ENCODE measurements around the gene UBL4B.

Gene UBL4B

DNA sequence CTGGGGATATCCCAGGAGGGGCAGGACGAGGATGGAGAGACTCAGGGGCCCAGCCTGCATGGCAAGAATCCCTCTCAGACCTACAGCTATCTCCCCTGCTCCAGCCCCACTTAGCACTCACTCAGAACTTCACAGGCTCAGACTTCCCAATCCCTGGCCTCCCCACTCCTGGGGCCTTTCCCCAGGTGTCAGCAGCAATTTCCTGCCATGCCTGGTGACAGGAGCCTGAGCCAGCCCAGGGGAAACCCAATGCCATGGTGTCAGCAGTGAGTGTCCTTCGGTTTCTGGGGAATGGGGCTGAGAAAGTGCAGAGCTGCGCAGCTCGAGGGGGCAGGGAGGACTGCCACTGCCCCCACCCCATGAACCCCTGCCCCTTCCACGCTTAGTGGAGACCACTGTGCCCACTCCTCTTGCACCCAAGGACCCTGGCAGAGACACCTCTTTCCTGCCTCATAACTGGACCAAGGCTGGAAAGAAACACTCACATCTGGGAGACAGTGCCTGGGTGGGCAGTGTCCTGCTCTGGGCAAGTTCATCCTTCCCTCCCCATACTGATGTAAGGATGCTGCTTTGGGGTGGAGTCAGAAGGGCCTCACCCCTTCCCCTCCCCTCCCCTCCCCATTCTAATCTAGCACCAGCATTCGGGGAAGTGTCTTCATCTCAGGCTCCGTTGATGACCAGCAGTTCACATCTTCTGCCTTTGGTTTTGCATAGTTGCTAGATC lies 17.1 kb upstream of the UBL4B start:
- Mint-ChIP-seq H3K27me3 (peaks cover 25% of the 10 kb centered on the region), H3K27ac (no peak overlapping the region), H3K36me3 (ENCODE audit: low read depth) (no peaks in the 10 kb centered on the region), H3K9me3 (no peaks in the 10 kb centered on the region), H3K4me3 (no peak overlapping the region), H3K4me1 (ENCODE audit: low read depth) (no peaks in the 10 kb centered on the region)

DNA sequence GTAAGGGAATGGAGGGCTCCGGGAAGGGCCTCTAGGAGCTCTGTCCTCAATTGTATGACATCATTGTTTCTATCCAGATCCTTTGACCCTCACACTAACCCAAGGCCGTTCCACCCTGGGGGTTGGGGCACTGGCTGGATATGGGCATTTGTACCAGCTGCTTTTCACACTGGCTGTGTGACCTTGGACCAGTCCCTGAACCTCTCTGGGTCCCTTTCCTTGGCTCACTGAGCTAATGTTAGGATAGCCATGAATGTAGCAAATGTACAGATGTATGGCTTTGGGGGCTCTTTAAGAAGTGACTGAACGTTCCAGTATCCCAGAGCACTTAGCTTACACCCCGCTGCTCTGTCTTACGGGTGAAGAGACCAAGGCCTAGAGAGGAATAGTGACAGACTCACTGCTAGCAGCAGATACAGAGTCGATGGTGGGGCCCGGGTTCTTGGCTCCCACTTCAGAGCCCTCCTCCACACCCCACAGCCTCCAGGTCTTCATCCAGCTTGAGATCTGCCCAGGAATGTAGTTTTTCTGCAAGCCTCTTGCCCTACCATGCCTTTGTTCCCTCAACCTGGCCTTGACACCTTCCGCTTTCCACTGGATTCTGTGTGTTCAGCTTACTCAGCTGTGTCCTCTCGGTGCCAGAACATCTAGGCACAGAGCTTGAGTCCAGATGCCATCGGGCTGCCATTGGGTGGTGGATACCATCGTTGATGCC lies 14.6 kb upstream of the UBL4B start:
- Mint-ChIP-seq H3K36me3 (ENCODE audit: low read depth) (no peaks in the 10 kb centered on the region), H3K4me3 (no peak overlapping the region), H3K27ac (no peak overlapping the region), H3K4me1 (ENCODE audit: low read depth) (peaks cover 7% of the 10 kb centered on the region), H3K9me3 (no peaks in the 10 kb centered on the region), H3K27me3 (peaks cover 17% of the 10 kb centered on the region)

DNA sequence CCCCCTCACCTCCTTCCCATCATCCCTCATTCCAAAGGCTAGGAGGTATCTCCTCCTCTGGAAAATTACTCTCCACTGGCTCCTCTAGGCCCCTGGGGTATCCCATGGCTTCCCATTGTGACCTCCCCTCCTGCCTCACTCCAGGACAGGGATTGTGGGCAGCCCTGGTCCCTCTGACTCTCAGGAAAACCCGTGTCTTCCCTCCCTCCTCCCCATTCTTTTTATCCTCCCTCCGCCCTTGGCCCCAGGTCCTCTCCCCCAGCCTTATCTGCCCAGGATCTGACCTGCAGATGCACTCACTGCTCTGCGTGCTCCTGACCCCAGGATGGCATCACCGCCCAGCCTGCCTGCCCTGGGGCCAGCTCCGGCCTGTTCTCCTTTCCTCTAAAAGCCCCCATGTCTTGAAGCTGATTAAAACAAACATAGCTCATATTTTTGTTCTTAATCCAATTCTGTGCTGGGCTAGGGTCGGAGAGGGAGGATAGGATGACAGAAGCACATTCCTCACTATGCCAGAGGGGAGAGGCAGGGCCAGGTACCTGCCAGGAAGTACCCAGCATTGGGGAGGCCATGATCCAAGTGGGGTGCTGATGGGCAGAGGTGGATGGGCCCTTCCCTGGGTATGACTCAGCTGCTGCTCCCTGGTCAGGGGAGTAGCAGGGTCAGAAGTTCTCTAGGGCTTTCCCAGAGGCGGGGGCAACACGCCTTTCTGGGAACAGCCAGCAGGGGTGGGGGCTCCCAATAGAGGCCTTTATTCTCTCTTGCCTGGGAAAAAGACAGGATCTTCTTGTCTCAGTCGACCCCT lies 13.8 kb upstream of the UBL4B start:
- Mint-ChIP-seq H3K4me1 (ENCODE audit: low read depth) (peaks cover 7% of the 10 kb centered on the region), H3K27me3 (peaks cover 17% of the 10 kb centered on the region), H3K27ac (no peak overlapping the region), H3K9me3 (no peaks in the 10 kb centered on the region), H3K36me3 (ENCODE audit: low read depth) (no peaks in the 10 kb centered on the region), H3K4me3 (no peak overlapping the region)

DNA sequence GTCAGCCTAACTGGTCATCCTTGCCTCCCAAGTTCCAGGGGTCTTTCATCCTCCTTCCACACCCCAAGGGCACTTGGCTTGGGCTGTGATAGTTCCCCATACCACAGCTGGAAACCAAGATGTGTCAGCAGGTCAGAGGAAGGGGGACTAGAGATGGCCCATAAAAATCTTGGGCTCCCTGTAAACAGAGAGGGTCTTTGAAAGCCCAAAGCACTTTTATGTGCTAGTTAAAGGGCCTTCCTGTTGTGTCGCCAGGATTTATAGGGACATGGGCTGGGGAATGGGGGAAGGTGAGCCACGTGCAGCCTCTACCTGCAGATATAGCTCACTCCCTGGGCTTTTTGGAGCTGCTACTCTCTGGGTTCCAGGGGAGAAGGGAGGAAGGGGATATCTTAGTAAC lies 11.9 kb upstream of the UBL4B start:
- Mint-ChIP-seq H3K27me3 (peaks cover 17% of the 10 kb centered on the region), H3K4me1 (ENCODE audit: low read depth) (peaks cover 7% of the 10 kb centered on the region), H3K4me3 (no peak overlapping the region), H3K27ac (no peak overlapping the region), H3K36me3 (ENCODE audit: low read depth) (no peaks in the 10 kb centered on the region), H3K9me3 (no peaks in the 10 kb centered on the region)

DNA sequence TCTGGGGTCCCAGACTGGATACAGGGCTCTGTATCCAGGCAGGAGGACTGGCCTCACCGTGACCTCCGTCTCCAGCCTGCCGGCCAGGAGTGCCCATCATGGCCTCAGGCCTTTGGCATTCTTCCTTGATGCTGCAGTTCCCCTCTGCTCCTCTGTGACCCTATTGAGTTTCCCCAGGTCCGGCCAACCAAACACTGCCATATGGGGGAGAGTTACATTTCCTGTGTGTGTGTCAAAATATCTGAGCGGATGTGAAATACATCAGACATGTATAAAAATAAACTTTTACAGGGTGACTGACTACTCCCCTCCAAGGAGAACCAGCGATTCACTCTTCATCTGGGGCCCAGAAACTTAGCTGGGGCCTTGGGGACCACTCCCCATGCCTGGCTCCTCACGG lies 10.2 kb upstream of the UBL4B start:
- H3K36me3 Mint-ChIP-seq (ENCODE audit: low read depth): no peaks in the 10 kb centered on the region
- peaks cover 9% of the 10 kb centered on the region for H3K27me3 Mint-ChIP-seq
- H3K9me3 Mint-ChIP-seq: no peaks in the 10 kb centered on the region
- no peak overlapping the region for H3K27ac Mint-ChIP-seq
- H3K4me3 Mint-ChIP-seq: no peak overlapping the region
- H3K4me1 Mint-ChIP-seq (ENCODE audit: low read depth): peaks cover 7% of the 10 kb centered on the region

DNA sequence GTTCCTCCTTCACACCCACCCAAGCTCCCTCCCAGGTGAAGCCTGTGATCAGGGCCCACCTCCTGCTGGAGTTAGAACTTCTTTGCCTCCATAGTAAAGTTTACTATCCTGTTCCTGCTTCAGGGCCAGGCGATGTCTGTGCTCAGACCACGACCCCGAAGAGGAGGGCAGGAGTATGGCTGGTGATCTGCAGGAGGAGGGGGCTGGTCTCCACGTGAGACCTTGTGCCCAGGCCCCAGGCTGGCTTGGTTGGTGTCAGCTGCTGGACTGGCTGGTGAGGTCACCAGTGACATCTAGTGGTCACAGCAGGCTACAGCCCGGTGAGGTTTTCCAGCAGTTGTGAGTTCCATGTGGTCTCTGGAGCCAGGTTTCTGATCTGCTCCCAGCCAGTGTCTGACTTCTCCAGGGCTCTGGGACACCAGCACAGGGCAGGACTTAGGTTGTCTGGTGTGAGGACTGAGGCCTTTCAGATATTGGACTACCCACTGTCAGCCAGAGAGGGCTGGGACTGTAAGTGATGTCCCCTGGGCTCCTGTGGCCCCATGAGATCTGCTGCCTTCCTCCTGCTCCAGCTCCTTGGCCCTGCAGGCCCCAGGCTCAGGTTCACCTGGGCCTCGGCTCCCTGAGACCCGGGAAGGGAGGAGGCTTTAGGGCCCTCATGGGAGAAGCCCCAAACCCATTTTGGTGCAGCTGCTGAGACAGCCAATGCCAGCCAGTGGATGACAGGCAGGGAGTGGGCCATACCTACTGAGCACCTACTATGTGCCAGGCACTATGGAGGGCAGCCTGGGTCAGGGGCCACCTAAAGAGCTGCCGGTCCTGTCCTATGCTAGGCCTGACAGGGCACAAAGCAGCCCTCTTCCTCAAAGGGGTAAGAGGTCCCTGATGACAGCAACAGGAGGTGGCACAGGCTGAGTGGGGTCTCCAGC lies 6.0 kb upstream of the UBL4B start:
- H3K36me3 Mint-ChIP-seq (ENCODE audit: low read depth): no peaks in the 10 kb centered on the region
- H3K27ac Mint-ChIP-seq: no peak overlapping the region
- peaks cover 7% of the 10 kb centered on the region for H3K4me1 Mint-ChIP-seq (ENCODE audit: low read depth)
- H3K4me3 Mint-ChIP-seq: no peak overlapping the region
- peaks cover 10% of the 10 kb centered on the region for H3K27me3 Mint-ChIP-seq
- H3K9me3 Mint-ChIP-seq: no peaks in the 10 kb centered on the region

DNA sequence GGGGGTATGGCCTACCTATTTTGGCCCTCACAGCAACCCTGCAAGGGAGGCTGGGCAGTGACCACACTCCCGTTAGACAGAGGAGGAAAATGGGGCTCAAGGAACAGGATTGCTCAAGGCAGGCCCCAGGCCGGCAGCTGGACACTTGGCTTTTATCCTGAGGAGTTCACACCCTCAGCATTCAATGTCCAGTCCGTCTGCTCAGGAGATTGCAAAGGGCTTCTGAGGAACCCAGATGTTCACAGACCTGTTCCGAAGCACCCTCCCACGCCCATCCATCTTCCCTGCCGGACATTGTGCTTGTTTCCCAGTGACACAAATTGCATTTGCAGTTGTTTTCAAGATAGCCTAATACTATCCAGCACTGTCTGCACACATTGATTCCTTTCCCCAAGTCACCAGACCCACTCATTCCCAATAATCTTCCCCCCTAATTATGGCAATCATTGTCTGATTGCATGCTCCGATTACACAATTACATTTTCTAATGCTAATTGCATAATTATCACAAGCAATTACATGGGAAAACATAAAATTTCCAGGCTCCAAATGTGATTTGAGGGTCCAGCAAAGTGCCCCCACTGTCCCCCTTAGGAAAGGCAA lies 4.3 kb upstream of the UBL4B start:
- Mint-ChIP-seq H3K9me3 (no peaks in the 10 kb centered on the region), H3K27me3 (peaks cover 10% of the 10 kb centered on the region), H3K4me3 (no peak overlapping the region), H3K27ac (no peak overlapping the region), H3K4me1 (ENCODE audit: low read depth) (no peaks in the 10 kb centered on the region), H3K36me3 (ENCODE audit: low read depth) (no peaks in the 10 kb centered on the region)

DNA sequence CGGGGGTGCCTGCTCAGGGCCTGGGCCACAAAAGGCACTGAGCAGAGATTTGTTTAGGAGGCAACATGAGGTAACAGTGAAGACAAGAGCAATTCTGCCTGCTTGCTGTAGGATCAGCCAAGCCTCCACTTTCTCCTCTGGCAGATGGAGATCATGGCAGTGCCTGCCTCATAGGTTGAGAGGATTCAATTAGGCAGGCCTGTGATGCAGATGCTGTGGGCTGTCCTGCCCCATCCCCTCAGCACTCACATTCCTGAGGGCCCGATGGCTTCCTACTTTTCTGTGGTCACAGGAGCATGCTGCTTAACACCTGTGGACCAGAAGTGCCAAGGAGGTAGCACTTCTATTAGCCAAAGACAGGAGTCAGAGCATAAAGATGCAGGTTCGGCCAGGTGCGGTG lies 1.2 kb upstream of the UBL4B start:
- Mint-ChIP-seq H3K27me3 (peaks cover 19% of the 10 kb centered on the region), H3K9me3 (no peaks in the 10 kb centered on the region)

DNA sequence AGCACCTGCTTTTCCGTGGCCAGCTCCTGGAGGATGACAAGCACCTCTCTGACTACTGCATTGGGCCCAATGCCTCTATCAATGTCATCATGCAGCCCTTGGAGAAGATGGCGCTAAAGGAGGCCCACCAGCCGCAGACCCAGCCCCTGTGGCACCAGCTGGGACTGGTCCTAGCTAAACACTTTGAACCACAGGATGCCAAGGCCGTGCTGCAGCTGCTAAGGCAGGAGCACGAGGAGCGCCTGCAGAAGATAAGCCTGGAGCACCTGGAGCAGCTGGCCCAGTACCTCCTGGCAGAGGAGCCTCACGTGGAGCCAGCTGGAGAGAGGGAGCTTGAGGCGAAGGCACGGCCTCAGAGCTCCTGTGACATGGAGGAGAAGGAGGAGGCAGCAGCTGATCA lies 413 bp downstream of the UBL4B start:
- no peaks in the 10 kb centered on the region for H3K9me3 Mint-ChIP-seq
- no peak overlapping the region for H3K27ac Mint-ChIP-seq
- no peaks in the 10 kb centered on the region for H3K36me3 Mint-ChIP-seq (ENCODE audit: low read depth)
- H3K4me3 Mint-ChIP-seq: no peak overlapping the region
- no peaks in the 10 kb centered on the region for H3K4me1 Mint-ChIP-seq (ENCODE audit: low read depth)
- H3K27me3 Mint-ChIP-seq: peaks cover 27% of the 10 kb centered on the region

More for the DNA sequence above, 1.2 kb upstream of the UBL4B start:
- Mint-ChIP-seq H3K27ac (no peak overlapping the region), H3K4me3 (no peak overlapping the region), H3K36me3 (ENCODE audit: low read depth) (no peaks in the 10 kb centered on the region), H3K4me1 (ENCODE audit: low read depth) (no peaks in the 10 kb centered on the region)

DNA sequence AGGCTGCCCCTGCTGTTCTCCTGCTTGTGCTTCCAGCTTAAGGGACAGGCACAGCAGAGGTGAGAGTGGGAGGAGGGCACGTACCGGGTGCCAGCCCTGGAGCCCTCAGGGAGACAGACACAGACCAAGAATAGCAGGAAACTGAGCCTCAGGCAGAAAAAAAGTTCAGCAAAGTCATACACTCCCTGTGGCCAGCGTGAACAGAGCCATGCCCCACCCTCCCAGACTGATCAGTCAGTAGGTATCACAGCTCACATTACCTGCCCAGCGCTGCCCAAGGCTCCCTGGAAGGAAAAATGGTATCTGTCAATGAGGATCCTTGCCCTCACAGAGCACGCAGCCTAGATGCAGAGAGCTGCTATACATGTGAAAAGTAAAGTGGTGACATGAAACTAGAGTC lies 1.3 kb downstream of the UBL4B start:
- Mint-ChIP-seq H3K27ac (no peak overlapping the region), H3K4me1 (ENCODE audit: low read depth) (peaks cover 3% of the 10 kb centered on the region), H3K27me3 (peaks cover 28% of the 10 kb centered on the region)

DNA sequence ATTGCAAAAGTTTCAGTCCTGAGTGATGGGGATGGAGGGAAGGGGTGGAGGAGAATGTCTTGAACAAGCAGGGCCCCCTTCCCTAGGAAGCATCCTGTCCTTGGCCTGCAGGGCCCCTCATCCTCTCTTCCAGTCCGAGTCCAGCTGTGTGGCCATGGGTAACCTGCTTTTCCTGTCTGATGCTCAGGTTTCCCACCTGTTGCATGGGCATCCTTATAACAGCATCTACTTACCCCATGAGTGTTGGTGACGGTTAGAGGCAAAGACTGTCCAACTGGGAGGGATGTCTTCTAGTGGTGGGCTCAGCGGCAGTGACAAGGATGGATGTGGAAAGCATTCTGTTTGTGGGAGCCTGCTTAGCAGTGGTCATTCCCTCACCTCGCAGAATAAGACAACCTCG lies 1.9 kb downstream of the UBL4B start:
- peaks cover 8% of the 10 kb centered on the region for H3K4me1 Mint-ChIP-seq (ENCODE audit: low read depth)
- peaks cover 28% of the 10 kb centered on the region for H3K27me3 Mint-ChIP-seq
- H3K4me3 Mint-ChIP-seq: no peak overlapping the region
- H3K36me3 Mint-ChIP-seq (ENCODE audit: low read depth): no peaks in the 10 kb centered on the region
- H3K27ac Mint-ChIP-seq: no peak overlapping the region
- no peaks in the 10 kb centered on the region for H3K9me3 Mint-ChIP-seq

More for the DNA sequence above, 1.3 kb downstream of the UBL4B start:
- H3K9me3 Mint-ChIP-seq: no peaks in the 10 kb centered on the region
- no peak overlapping the region for H3K4me3 Mint-ChIP-seq
- H3K36me3 Mint-ChIP-seq (ENCODE audit: low read depth): no peaks in the 10 kb centered on the region

DNA sequence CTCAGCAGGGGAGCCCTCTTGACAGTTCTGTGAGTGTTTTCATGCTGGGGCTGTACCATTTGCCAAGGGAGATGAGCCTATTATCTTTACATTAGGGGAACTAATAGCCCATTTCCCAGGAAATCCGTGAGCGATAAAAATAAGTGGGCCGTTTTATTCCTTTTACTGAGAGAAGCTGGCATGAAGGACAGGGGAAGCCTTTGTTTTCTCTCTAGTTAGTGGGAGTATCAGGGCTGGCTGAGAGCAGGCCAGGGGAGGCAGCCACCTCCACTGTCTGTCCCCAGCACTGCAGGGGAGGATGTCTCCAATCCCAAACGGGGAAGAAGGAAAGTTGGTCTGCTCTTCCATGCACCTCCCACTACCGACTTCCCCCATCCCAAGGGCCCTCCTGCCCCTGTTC lies 2.5 kb downstream of the UBL4B start:
- Mint-ChIP-seq H3K4me3 (no peak overlapping the region), H3K9me3 (no peaks in the 10 kb centered on the region), H3K27ac (no peak overlapping the region), H3K36me3 (ENCODE audit: low read depth) (no peaks in the 10 kb centered on the region), H3K27me3 (peaks cover 22% of the 10 kb centered on the region), H3K4me1 (ENCODE audit: low read depth) (peaks cover 13% of the 10 kb centered on the region)

DNA sequence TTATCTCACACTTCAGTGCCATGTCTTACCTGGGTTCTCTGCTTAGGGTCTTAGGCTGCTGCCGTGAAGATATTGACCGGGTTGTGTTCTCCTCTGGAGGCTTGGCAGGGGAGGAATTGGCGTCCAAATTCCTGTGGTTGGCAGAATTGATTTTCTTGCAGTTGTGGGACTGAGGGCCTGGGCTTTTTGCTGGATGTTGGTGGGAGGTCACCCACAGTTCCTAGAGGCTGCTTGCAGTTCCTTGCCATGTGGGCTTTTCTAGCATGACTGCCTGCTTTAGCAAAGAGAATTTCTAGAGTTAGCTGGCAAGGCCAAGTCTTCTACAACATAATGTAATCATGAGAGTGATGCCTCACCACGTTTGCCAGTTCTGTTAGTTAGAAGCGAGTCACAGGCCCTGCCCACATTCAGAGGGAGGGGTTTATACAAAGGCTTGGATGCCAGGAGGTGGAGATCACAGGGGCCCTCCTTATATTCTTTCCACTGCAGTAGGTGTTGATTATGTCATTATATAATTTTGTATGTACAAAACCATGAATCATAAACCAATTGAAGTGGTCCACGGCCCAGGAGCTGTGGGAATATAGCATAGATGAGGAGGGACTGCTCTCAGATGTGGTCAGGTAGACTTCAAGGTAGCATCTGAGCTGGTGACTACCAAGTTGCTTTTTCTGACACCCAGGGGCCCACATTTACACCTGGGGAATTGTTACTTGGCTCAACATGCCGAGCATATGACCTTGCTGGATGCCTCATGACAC lies 6.6 kb downstream of the UBL4B start:
- Mint-ChIP-seq H3K9me3 (peaks cover 9% of the 10 kb centered on the region), H3K4me1 (ENCODE audit: low read depth) (peaks cover 13% of the 10 kb centered on the region), H3K27me3 (peaks cover 29% of the 10 kb centered on the region), H3K36me3 (ENCODE audit: low read depth) (peaks cover 4% of the 10 kb centered on the region), H3K27ac (peak overlapping the region; percentile 2), H3K4me3 (no peak overlapping the region)

Data from stimulated activated naive CD8-positive, alpha-beta T cell treated with anti-CD3 and anti-CD28 coated beads, Interleukin-15, Interleukin-2, amounts not matched to agents 100 ng/mL and 50 ng/mL, for 24 hours (primary cell).